GM21576 (cell line): ENCODE measurements around the gene ZNF202.
"Not testable (repeated sequence)": the region's sequence is repeated elsewhere in the genome, so short reads cannot be mapped to it uniquely, and the experiment has no call there.

ENCODE experiments used
- ATAC-seq: cut with Tn5 transposase; IDR thresholded peaks from one replicate; pipeline ENCODE4 v1.9.1; 2021; ENCODE audit warnings: mild to moderate bottlenecking, moderate library complexity; ENCODE audit not compliant: unreplicated experiment

ZNF202 gene

DNA sequence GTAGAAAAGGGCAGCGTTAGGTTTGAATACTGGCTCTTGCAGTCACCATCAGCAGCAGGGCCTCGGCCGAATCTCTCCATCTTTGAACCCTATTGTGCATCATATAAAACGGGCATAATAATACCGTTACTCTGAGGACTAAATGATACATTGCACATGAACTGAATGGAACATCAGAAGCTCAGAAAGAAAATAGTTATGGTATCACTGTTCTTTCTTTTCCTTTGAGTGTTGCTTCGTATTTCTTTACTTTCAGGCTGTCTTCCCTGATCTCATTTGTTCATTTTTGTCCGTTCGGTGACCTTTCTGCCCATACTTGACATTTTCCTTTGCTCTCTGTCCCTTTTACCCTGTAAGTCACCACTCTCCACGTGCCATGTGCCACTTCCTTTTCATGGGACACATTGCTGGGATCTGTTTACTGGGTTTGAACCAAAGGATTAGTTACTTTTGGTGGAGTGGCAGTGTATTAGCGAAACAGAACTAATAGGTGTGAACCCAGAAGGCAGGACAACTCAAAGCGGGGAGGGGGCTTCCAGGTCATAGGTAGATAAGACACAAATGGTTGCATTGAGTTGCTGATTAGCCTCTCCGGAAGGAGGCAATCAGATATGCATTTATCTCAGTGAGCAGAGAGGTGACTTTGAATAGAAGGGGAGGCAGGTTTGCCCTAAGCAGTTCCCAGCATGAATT lies 717 bp upstream of the ZNF202 start:
- no peak for ATAC-seq

GRCh38 chr11:123740787-123741158 lies 687 bp downstream of the ZNF202 start:
- ATAC-seq, result peak; percentile 3

DNA sequence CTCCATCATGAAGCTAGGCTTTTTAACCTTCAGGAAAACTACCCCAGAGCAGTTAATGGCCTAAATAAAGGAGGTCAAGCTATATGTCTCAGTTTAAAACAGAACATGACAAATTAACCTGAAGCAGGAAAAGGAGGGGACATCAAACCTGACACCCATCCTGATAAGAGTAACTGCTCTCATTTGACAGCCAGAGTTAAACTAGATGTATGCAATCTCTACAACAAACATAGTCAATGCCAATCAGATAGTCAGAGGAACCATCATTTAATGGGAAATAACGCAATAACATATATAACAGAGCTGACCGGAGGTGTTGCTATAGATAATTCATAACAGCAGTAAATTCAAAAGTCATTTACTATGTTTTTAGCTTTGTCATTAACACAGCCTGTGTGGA lies 3.1 kb downstream of the ZNF202 start:
- no peak for ATAC-seq

DNA sequence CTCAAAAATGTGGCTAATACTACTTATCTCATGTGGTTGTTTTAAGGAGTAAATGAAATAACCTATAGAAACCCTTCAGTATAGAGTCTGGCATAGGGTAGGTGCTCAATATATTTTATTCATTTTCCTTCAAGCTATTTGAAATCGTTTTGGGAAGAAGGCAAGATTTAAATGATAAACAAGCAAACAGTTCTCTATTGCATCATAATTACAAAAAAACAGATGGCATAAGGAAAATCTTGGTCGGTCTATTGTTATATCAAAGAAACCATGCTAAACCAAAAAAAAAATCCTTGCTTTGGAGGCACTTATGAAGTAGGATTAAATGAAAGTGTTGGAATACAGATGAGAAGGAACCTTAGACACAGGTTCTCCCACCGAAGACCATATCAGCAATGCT lies 4.7 kb downstream of the ZNF202 start:
- ATAC-seq, result no peak

DNA sequence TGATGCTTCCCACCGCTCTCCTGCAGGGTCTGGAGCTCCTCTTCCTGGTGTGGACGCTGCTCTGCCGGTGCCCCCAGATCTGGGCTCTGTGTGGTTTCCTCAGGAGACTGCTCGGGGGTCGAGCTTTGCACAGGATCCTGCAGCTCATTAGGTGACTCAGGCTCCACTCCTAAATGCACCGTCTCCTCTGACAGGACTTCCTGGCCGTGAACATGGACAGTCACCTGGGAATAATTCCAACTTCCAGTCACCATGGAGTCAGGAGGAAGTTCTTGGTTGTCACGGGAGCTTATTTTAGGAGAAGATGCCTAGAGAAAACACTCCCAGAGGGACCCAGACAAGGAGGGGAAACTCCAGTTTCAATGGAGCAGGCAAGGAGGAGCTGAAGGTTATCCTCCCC lies 11.9 kb downstream of the ZNF202 start:
- ATAC-seq, result no peak

DNA sequence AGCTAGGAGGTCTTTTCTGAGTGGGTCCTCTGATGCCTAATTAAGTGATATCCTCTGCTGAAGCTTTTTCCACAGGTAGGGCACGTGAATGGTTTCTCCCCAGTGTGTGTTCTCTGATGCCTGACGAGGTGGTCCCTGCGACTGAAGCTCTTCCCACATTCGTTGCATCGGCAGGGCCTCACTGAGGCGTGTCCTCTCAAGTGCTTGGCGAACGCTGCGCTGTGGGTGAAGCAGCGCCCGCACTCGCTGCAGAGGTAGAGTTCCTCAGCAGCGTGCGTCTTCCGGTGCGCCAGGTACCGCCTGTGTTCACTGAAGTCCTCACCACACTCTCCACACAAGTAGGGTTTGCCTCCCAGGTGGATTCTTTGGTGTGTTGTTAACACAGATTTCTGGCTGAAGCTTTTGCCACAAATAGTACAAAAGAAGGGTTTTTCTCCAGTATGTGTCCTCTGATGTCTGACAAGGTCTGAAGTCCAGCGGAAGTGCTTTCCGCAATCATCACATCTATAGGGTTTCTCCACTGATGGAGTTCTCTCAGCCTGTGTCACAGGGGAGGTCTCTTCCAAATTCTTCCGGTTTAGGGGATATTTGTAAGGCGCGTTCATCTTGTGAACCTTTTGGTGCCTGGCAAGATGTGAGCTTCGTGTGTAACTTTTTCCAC lies 15.3 kb downstream of the ZNF202 start:
- no peak for ATAC-seq

DNA sequence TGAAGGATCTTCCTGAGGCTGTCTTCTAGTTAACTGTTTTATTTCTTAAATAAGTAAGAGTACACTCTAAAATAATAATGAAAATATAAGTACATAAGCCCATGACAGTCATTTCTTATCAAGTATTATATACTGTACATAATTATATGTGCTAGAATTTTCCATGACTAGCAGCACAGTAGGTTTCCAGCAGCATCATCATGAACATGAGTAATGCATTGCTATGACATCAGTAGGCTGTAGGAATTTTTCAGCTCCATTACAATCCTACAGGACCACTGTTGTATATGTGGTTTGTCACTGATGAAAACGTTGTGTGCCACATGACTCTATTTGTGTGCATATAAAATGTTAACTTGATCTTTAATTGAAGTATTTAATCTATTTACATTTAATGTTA lies 22.0 kb downstream of the ZNF202 start:
- no peak for ATAC-seq

- ATAC-seq, result no peak
Measured at GRCh38 chr11:123718469-123718868, 23.0 kb downstream of the ZNF202 start.

GRCh38 chr11:123718063-123718462 lies 23.4 kb downstream of the ZNF202 start:
- ATAC-seq, result no peak

- not testable (repeated sequence) for ATAC-seq
Measured at GRCh38 chr11:123712627-123713026, 28.8 kb downstream of the ZNF202 start.

DNA sequence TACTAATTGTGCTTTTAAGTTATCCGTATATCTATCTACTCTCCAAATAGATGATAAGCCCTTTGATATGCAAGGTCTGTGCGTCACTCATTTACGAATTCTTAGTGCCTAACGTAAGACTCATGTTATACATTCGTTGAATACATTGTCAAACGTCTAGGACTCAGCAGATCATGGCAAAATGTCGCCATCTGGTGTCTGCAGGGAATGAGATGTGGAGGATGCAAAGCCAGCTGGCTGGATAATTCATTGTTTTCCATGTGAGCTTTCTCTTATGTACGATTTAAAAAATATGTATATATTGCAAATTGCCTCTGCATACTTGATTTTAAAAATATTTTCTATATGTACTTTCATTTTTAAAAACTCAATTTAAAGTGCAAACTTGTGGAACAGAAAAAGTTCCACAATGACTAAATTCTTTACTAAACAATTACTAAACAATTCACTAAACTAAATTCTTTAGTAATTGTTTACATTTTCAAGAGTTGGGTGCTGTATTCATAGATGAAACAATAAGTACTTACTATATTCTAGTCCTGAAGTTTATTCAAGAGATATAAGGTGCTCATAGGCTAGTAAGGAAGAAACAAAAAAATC lies 33.8 kb downstream of the ZNF202 start:
- no peak for ATAC-seq

DNA sequence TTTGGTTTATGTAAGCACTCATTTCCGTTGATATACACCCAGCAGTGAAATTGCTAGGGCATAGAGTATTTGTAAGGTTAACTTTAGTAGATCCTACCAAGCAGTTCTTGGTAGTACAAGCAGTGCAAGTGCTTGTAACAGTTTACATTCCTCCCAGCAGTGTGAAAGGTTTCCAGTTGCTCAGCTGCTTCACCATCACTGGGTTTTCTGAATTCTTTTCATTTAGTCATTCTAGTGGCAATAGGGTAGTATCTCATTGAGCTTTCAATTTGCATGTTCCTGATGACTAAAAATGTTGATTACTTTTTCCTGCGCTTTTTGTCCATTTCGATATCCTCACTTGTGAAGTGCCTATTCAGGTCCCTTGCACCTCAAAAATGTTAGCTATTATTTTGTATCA lies 34.3 kb downstream of the ZNF202 start:
- ATAC-seq, result no peak

DNA sequence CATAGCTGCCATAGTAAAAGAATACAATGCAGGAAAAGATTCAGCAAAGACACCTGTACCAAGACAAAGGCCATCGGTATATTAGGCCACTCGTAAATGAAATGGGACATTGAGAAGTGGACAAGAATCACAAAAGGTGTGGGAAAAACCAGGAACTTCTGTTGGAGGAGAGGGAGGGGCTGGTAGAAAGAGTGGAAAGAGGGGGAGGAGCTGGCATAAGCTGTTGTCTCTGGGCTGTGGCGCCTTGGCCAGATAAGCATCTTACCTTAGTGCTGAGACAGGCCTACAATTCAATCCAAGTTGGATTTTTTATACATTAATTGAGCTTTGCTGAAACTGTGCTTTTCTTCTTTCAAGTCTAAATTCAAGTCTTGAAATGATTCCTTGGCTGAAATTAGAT lies 37.1 kb downstream of the ZNF202 start:
- no peak for ATAC-seq

DNA sequence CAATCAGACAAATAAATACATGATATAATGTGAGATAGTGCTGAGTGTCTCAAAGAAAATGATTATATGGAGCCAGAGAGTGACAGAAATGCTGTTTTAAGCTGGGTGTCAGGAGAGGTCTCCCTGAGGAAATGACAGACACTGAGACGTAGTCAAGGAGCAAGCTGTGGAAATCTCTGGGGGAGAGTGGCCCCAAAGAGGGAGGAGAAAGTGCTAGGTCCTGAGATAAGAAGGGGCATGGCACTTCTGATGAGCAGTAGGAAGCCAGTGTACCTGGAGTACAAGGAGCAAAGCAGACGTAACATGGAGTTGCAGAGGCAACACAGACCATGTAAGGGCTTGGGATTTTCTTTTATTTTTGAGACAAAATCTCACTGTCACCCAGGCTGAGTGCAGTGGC lies 38.8 kb downstream of the ZNF202 start:
- ATAC-seq, result no peak

- peak; percentile 66 for ATAC-seq
Measured at GRCh38 chr11:123702139-123702538, 39.3 kb downstream of the ZNF202 start.

GRCh38 chr11:123700772-123701171 lies 40.7 kb downstream of the ZNF202 start:
- ATAC-seq, result no peak

DNA sequence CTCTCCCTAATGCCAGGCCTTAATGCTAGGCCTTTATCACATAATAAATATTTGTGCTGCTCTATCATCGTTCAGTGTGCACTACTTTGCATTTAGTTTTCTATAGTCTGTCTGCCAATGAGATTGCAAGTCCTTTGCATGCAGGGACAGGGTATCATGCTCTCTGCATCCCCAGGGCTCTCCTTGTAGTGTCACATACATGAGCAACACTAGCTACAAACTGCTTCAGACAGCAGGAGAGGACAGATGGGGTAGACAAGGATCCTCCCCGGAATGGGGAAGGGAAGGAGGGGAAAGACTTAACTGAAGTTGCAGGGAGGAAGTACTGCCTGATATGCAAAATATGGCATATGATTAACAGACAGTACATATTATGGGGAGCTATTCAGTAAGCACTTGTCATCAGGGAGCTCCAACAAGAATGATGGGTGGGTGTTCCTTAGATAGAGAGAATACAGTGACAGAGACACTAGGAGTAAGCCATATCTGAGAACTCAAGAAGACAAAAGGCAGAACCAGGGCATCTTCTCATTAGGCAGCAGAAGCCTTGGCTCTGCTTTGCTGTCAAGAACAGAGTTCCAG lies 42.8 kb downstream of the ZNF202 start:
- ATAC-seq, result no peak

DNA sequence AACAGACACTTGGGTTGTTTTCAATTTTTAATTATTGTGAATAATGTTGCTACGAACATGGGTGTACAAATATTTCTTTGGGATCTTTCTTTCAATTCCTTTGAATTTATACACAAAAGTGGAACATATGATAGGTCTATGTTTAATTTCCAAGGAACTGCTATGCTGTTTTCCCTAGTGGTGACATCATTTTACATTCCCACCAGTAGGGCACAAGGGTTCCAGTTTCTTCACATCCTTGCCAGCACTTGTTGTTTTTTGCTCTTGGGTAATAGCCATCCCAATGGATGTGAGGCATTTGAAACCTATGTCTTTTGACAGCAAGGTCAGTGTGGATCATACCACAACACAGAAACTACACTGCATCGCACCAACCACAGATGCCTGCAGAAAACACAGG lies 45.3 kb downstream of the ZNF202 start:
- ATAC-seq, result no peak

GRCh38 chr11:123695231-123695630 lies 46.2 kb downstream of the ZNF202 start:
- no peak for ATAC-seq

GRCh38 chr11:123694551-123694950 lies 46.9 kb downstream of the ZNF202 start:
- ATAC-seq, result no peak

- ATAC-seq, result no peak
Measured at GRCh38 chr11:123692961-123693360, 48.5 kb downstream of the ZNF202 start.

GRCh38 chr11:123690485-123690884 lies 51.0 kb downstream of the ZNF202 start:
- ATAC-seq, result no peak
